H1 (cell line): Measurements from ENCODE around the gene AICDA. TPM values are rescaled to one million over a fixed set of nuclear protein-coding genes. Genes with fewer than 3 reads are reported as not detected.

Experiments
- CTCF ChIA-PET: fragments of 300-600 bp; sonication (Branson Sonifier 250); formaldehyde crosslinking; loops from one replicate; lab custom pipeline; 2021; ENCODE audit not compliant: partially characterized antibody; lab: Charles Lee
- POLR2A ChIA-PET: fragments of 300-600 bp; sonication (Branson Sonifier 250); formaldehyde crosslinking; loops from one replicate; lab custom pipeline; 2021; ENCODE audit warnings: inconsistent platforms; ENCODE audit not compliant: partially characterized antibody; lab: Charles Lee
- DNase-seq, 2 experiments: peaks; one replicate each; pipeline versions ENCODE4 v3.0.0 to v3.0.0-alpha.2; 2010 to 2022; ENCODE audit warnings: low spot score in 2 of 2, low read depth in 1 of 2, mixed read lengths in 1 of 2
- FAIRE-seq: peaks from 2 replicates; lab custom pipeline; 2011; peaks lifted over from hg19 to GRCh38; lab: Jason Lieb, UNC
- H2AFZ ChIP-seq: 2 replicates; pipeline ENCODE4 v1.8.1; 2012; ENCODE audit warnings: low read length, inconsistent platforms
- H2AK5ac ChIP-seq: 2 replicates; pipeline ENCODE4 v1.6.1; 2013; ENCODE audit warnings: low read depth, low read length
- H2BK120ac ChIP-seq: replicated peaks from 2 replicates; pipeline ENCODE3; 2013; ENCODE audit warnings: low read depth, low read length, inconsistent platforms
- H2BK12ac ChIP-seq: 2 replicates; pipeline ENCODE4 v1.6.1; 2013; ENCODE audit warnings: low read depth, low read length
- H2BK15ac ChIP-seq: 2 replicates; pipeline ENCODE4 v1.6.1; 2013; ENCODE audit warnings: low read length
- H2BK20ac ChIP-seq: 2 replicates; pipeline ENCODE4 v1.6.1; 2013; ENCODE audit warnings: low read length
- H2BK5ac ChIP-seq: 2 replicates; pipeline ENCODE4 v1.6.1; 2013; ENCODE audit warnings: low read depth, low read length
- H3K14ac ChIP-seq: 2 replicates; pipeline ENCODE4 v1.6.1; 2013; ENCODE audit warnings: inconsistent platforms; ENCODE audit not compliant: insufficient read length
- H3K18ac ChIP-seq: 2 replicates; pipeline ENCODE4 v1.6.1; 2013; ENCODE audit warnings: low read length; ENCODE audit errors: extremely low read depth
- H3K23ac ChIP-seq: 2 replicates; pipeline ENCODE4 v1.6.1; 2013; ENCODE audit warnings: inconsistent platforms; ENCODE audit not compliant: insufficient read length
- H3K23me2 ChIP-seq: 2 replicates; pipeline ENCODE4 v1.6.1; 2013; ENCODE audit warnings: low read depth, low read length
- H3K27ac ChIP-seq: 2 replicates; pipeline ENCODE4 v1.6.1; 2011; ENCODE audit warnings: low read depth, low read length, inconsistent platforms
- H3K27me3 ChIP-seq, 4 experiments: replicated peaks in 1 of 4; 1 replicate in 1 of 4; 2 replicates in 3 of 4; pipeline versions ENCODE4 v1.6.1 to v1.8.1; 2011 to 2013; ENCODE audit warnings: low read length in 3 of 4, mild to moderate bottlenecking in 3 of 4, inconsistent platforms in 2 of 4, mixed read lengths in 2 of 4, moderate library complexity in 1 of 4; ENCODE audit not compliant: control insufficient read depth in 3 of 4, insufficient read depth in 3 of 4; ENCODE audit errors: extremely low read depth in 1 of 4
- H3K36me3 ChIP-seq, 4 experiments: 2 replicates each; pipeline versions ENCODE4 v1.6.1 to v1.8.1; 2011 to 2013; ENCODE audit warnings: mild to moderate bottlenecking in 4 of 4, low read length in 3 of 4, moderate library complexity in 2 of 4, control low read depth in 1 of 4, inconsistent platforms in 1 of 4; ENCODE audit not compliant: insufficient read depth in 4 of 4, control insufficient read depth in 2 of 4
- H3K4ac ChIP-seq: replicated peaks from 2 replicates; pipeline ENCODE3; 2013; ENCODE audit warnings: low read length, low read depth, mixed read lengths, inconsistent platforms; ENCODE audit not compliant: insufficient read length
- H3K4me1 ChIP-seq, 4 experiments: replicated peaks in 1 of 4; 1 replicate in 1 of 4; 2 replicates in 3 of 4; pipeline versions ENCODE4 v1.6.1 to v1.8.1; 2011 to 2013; ENCODE audit warnings: low read length in 3 of 4, inconsistent platforms in 2 of 4, mixed read lengths in 1 of 4; ENCODE audit not compliant: insufficient read depth in 4 of 4, control insufficient read depth in 3 of 4
- H3K4me2 ChIP-seq, 2 experiments: 2 replicates each; pipeline versions ENCODE4 v1.6.1 to v1.8.1; 2011 to 2013; ENCODE audit warnings: low read depth in 2 of 2, low read length in 2 of 2, control low read depth in 1 of 2, inconsistent platforms in 1 of 2, mild to moderate bottlenecking in 1 of 2; ENCODE audit not compliant: insufficient read depth in 1 of 2
- H3K4me3 ChIP-seq, 4 experiments: fragments of 200-600, 300-600 bp in 1 of 4; sonication (generic), shearing (Covaris generic), sonication (Bioruptor Twin) in 1 of 4; 2 replicates each; pipeline versions ENCODE4 v1.5.1 to v1.8.1; 2011 to 2016; ENCODE audit warnings: low read length in 4 of 4, low read depth in 3 of 4, control low read depth in 2 of 4, inconsistent platforms in 2 of 4, mild to moderate bottlenecking in 2 of 4, mixed read lengths in 1 of 4, moderate library complexity in 1 of 4; ENCODE audit not compliant: insufficient read depth in 2 of 4; ENCODE audit errors: extremely low read depth in 1 of 4
- H3K56ac ChIP-seq: replicated peaks from 2 replicates; pipeline ENCODE3; 2013; ENCODE audit warnings: low read depth, mild to moderate bottlenecking, mixed read lengths, low read length, inconsistent platforms; ENCODE audit not compliant: insufficient read length
- H3K79me1 ChIP-seq: 2 replicates; pipeline ENCODE4 v1.6.1; 2013; ENCODE audit warnings: low read depth, low read length, control low read depth
- H3K79me2 ChIP-seq, 2 experiments: 2 replicates each; pipeline versions ENCODE4 v1.6.1 to v1.8.1; 2012 to 2013; ENCODE audit warnings: low read length in 2 of 2, mild to moderate bottlenecking in 2 of 2, inconsistent platforms in 1 of 2; ENCODE audit not compliant: insufficient read depth in 2 of 2, control insufficient read depth in 1 of 2
- H3K9ac ChIP-seq, 4 experiments: replicated peaks in 1 of 4; 1 replicate in 1 of 4; 2 replicates in 3 of 4; pipeline versions ENCODE4 v1.6.1 to v1.8.1; 2011 to 2013; ENCODE audit warnings: low read depth in 3 of 4, low read length in 3 of 4, control low read depth in 2 of 4, mild to moderate bottlenecking in 2 of 4, moderate library complexity in 2 of 4, inconsistent platforms in 1 of 4; ENCODE audit errors: extremely low read depth in 1 of 4
- H3K9me3 ChIP-seq, 2 experiments: 2 replicates each; pipeline versions ENCODE4 v1.6.1 to v1.8.1; 2012 to 2013; ENCODE audit warnings: mild to moderate bottlenecking in 2 of 2, moderate library complexity in 2 of 2, control low read depth in 1 of 2, inconsistent platforms in 1 of 2, low read depth in 1 of 2, low read length in 1 of 2, mixed read lengths in 1 of 2; ENCODE audit not compliant: insufficient read depth in 2 of 2
- H4K20me1 ChIP-seq, 2 experiments: replicated peaks in 1 of 2; 2 replicates each; pipeline versions ENCODE3 to v1.8.1; 2011 to 2013; ENCODE audit warnings: inconsistent platforms in 2 of 2, low read length in 2 of 2, mild to moderate bottlenecking in 1 of 2; ENCODE audit not compliant: insufficient read depth in 2 of 2, control insufficient read depth in 1 of 2
- H4K5ac ChIP-seq: 2 replicates; pipeline ENCODE4 v1.6.1; 2013; ENCODE audit warnings: low read length, low read depth, mixed read lengths, inconsistent platforms; ENCODE audit not compliant: insufficient read length
- H4K8ac ChIP-seq: 2 replicates; pipeline ENCODE4 v1.8.0; 2013; ENCODE audit warnings: mild to moderate bottlenecking, moderate library complexity, low read length, inconsistent platforms; ENCODE audit not compliant: insufficient read depth; ENCODE audit errors: extremely low read depth
- H4K91ac ChIP-seq: replicated peaks from 2 replicates; pipeline ENCODE3; 2013; ENCODE audit warnings: low read length, mixed read lengths, inconsistent platforms; ENCODE audit not compliant: insufficient read length
- CTCF ChIP-seq, 3 experiments: IDR thresholded peaks; 1 replicate in 2 of 3; 2 replicates in 1 of 3; pipeline versions ENCODE4 v1.5.1 to v1.6.1; 2011; ENCODE audit warnings: low read length in 3 of 3, mild to moderate bottlenecking in 3 of 3, inconsistent platforms in 2 of 3, low read depth in 1 of 3, moderate library complexity in 1 of 3; ENCODE audit not compliant: insufficient read depth in 1 of 3; ENCODE audit errors: control extremely low read depth in 1 of 3
- KDM1A ChIP-seq: fragments of 200-600, 300-600 bp; sonication (generic); IDR thresholded peaks from 2 replicates; pipeline ENCODE4 v1.7.1; 2016; ENCODE audit warnings: mild to moderate bottlenecking, low read length, borderline replicate concordance
- KDM5A ChIP-seq: fragments of 200-600 bp; IDR thresholded peaks from 2 replicates; pipeline ENCODE4 v1.7.1; 2012; ENCODE audit warnings: mild to moderate bottlenecking, low read length, inconsistent platforms, mixed read lengths
- POLR2AphosphoS5 ChIP-seq: IDR thresholded peaks from 2 replicates; pipeline ENCODE4 v1.6.1; 2011; ENCODE audit warnings: low read depth, low read length
- RAD21 ChIP-seq, 2 experiments: IDR thresholded peaks in 1 of 2; conservative IDR thresholded peaks in 1 of 2; 2 replicates each; pipeline ENCODE4 v1.6.1; 2011; ENCODE audit warnings: low read depth in 2 of 2, low read length in 2 of 2, improper control_type of control experiment in 1 of 2, inconsistent platforms in 1 of 2, mild to moderate bottlenecking in 1 of 2, moderate library complexity in 1 of 2
- SIRT6 ChIP-seq: IDR thresholded peaks from one replicate; pipeline ENCODE4 v1.7.1; 2012; ENCODE audit warnings: low read length, inconsistent platforms
- SIX5 ChIP-seq: IDR thresholded peaks from 2 replicates; pipeline ENCODE4 v1.6.1; 2011; ENCODE audit warnings: mild to moderate bottlenecking, low read depth, low read length
- SP4 ChIP-seq: IDR thresholded peaks from 2 replicates; pipeline ENCODE4 v1.6.1; 2012; ENCODE audit warnings: low read length, inconsistent platforms
- TEAD4 ChIP-seq: IDR thresholded peaks from 2 replicates; pipeline ENCODE4 v1.6.1; 2012; ENCODE audit warnings: low read depth, low read length, inconsistent platforms, mixed read lengths
- WGBS, 2 experiments: shearing (Covaris generic) in 1 of 2; methylation state at CpG; one replicate each; pipeline versions ENCODE4 v1.1.6 to v1.1.7; 2013 to 2015; ENCODE audit warnings: low lambda C conversion rate in 2 of 2, mixed read lengths in 2 of 2, inconsistent platforms in 1 of 2, low coverage in 1 of 2, missing lambda C conversion rate in 1 of 2; ENCODE audit not compliant: insufficient replicate concordance in 2 of 2, insufficient coverage in 1 of 2, insufficient read length in 1 of 2; ENCODE audit errors: extremely low coverage in 1 of 2, missing lambda C conversion rate in 1 of 2; 5-methylcytosine and 5-hydroxymethylcytosine counted together
- polyA plus RNA-seq, 7 experiments: library from polyadenylated mRNA; depleted of rRNA in 3 of 7; stranded (reverse) in 5 of 7; unstranded in 2 of 7; fragments of >200 nt in 5 of 7; fragments of 200-250 nt in 2 of 7; gene quantifications; 1 replicate in 5 of 7; 2 replicates in 1 of 7; 4 replicates in 1 of 7; pipeline versions ENCODE4 v1.2.1 to v1.2.3, GENCODE V29; 2011 to 2013; ENCODE audit warnings: missing spikeins in 2 of 7, mixed read lengths in 2 of 7
- total RNA-seq: library from RNA; stranded (reverse); fragmentation: NEBNext Ultra II Directional; extraction: Animal tissue kit (Norgen Biotek cat#: 25700); gene quantifications from 2 replicates; pipeline ENCODE4 v1.2.1, GENCODE V29; 2021

The AICDA gene
- total and polyA plus RNA-seq, 2 of the 8 experiments (the other 6 are each of a cell fraction or from before 2014, with no cell fraction given): not detected

GRCh38 chr12:8603856-8604255 lies 8.8 kb downstream of the AICDA start:
- DNase-seq: no peak
- Histone ChIP-seq H3K79me1 (no peaks in the 10 kb centered on the region), H2BK15ac (no peak overlapping the region), H3K4me3 (no peak overlapping the region), H2AK5ac (no peak overlapping the region), H4K20me1 (no peaks in the 10 kb centered on the region), H2BK12ac (no peak overlapping the region), H3K18ac (no peak overlapping the region), H3K14ac (no peak overlapping the region), H3K9me3 (no peaks in the 10 kb centered on the region), H4K8ac (no peak overlapping the region), H3K27me3 (peaks cover 0 to 4% (median 0%) of the 10 kb centered on the region in 4 experiments; a peak in 3 of 7 replicates), H2BK5ac (no peak overlapping the region), H3K4me2 (no peak overlapping the region), H3K27ac (no peak overlapping the region), H3K56ac (no peak overlapping the region), H4K91ac (no peak overlapping the region), H2BK120ac (no peak overlapping the region), H2AFZ (no peak overlapping the region), H4K5ac (no peak overlapping the region), H3K36me3 (no peaks in the 10 kb centered on the region), H2BK20ac (no peak overlapping the region), H3K23ac (no peak overlapping the region), H3K9ac (no peak overlapping the region), H3K23me2 (no peaks in the 10 kb centered on the region; the same call in 1 of the 2 replicates), H3K4ac (no peak overlapping the region), H3K4me1 (peaks cover 0 to 4% (median 0%) of the 10 kb centered on the region in 4 experiments; a peak in 2 of 7 replicates), H3K79me2 (no peaks in the 10 kb centered on the region)
- TF ChIP-seq SIX5: no peak
- peak in 1 of 3 experiments; percentile 41; a peak in 2 of 4 replicates for TF ChIP-seq CTCF (IDR thresholded peaks at IDR 0.05; ENCODE audit: control extremely low read depth in 1 of 3, insufficient read depth in 1 of 3, low read depth in 1 of 3, low read length in 3 of 3)
- TF ChIP-seq POLR2AphosphoS5: no peak
- TF ChIP-seq RAD21 (IDR thresholded peaks at IDR 0.05 in 1 of 2, conservative IDR thresholded peaks at IDR 0.05 in 1 of 2; ENCODE audit: low read depth in 2 of 2, low read length in 2 of 2): peak; percentile 35 to 46
- TF ChIP-seq KDM1A: no peak
- no peak for TF ChIP-seq KDM5A
- no peak for TF ChIP-seq TEAD4
- TF ChIP-seq SIRT6: no peak
- TF ChIP-seq SP4: no peak
- CTCF ChIA-PET: interaction anchor here (1.0 to 2.2 kb wide), 3 partner anchors 9 to 59 kb away, joined by 3 to 14 read pairs (median 7); partner anchors contain the start of gene AICDA
- 73% methylated on average over 3 of the region's 3 CpGs; no CpG with 5 or more reads in 1 of the 2 experiments for WGBS, 2 experiments
- no peak for FAIRE-seq
- POLR2A ChIA-PET: no interaction called here
